ENCODE data around the gene TM7SF2.
"Not testable (repeated sequence)": the region's sequence is repeated elsewhere in the genome, so short reads cannot be mapped to it uniquely, and the experiment has no call there.

The TM7SF2 gene

GRCh38 chr11:65130631-65131416, 19.2 kb downstream of the TM7SF2 start:
- DNase-seq (ENCODE audit: low spot score): no peak

- no peak for DNase-seq (ENCODE audit: low spot score)
Observed at GRCh38 chr11:65131417-65131776, 19.7 kb downstream of the TM7SF2 start.

- no peak for DNase-seq (ENCODE audit: low spot score)
Observed at GRCh38 chr11:65131895-65132237, 20.2 kb downstream of the TM7SF2 start.

- no peak for DNase-seq (ENCODE audit: low spot score)
Observed at GRCh38 chr11:65132238-65132987, 20.7 kb downstream of the TM7SF2 start.

- DNase-seq (ENCODE audit: low spot score): peak; percentile 61
Observed at GRCh38 chr11:65132988-65133700, 21.5 kb downstream of the TM7SF2 start.

GRCh38 chr11:65133724-65134123, 22.1 kb downstream of the TM7SF2 start:
- no peak for DNase-seq (ENCODE audit: low spot score)

GRCh38 chr11:65134240-65134951, 22.7 kb downstream of the TM7SF2 start, which contains the start of gene SYVN1:
SYVN1 (minus strand) TSS chr11:65134519; CDS start chr11:65133601, 918 bp downstream.
- DNase-seq (ENCODE audit: low spot score): peak; percentile 89

- DNase-seq (ENCODE audit: low spot score): peak; percentile 93
Observed at GRCh38 chr11:65134952-65135632, 23.4 kb downstream of the TM7SF2 start.

- no peak for DNase-seq (ENCODE audit: low spot score)
Observed at GRCh38 chr11:65135633-65136145, 24.0 kb downstream of the TM7SF2 start.

GRCh38 chr11:65136515-65137096, 24.9 kb downstream of the TM7SF2 start:
- no peak for DNase-seq (ENCODE audit: low spot score)

- no peak for DNase-seq (ENCODE audit: low spot score)
Observed at GRCh38 chr11:65141896-65142494, 30.3 kb downstream of the TM7SF2 start.

GRCh38 chr11:65147352-65148075, 35.8 kb downstream of the TM7SF2 start:
- DNase-seq (ENCODE audit: low spot score): no peak

GRCh38 chr11:65148657-65149056, 37.0 kb downstream of the TM7SF2 start:
- DNase-seq (ENCODE audit: low spot score): no peak

- DNase-seq (ENCODE audit: low spot score): not testable (repeated sequence)
Observed at GRCh38 chr11:65150131-65150508, 38.4 kb downstream of the TM7SF2 start.

GRCh38 chr11:65150509-65151299, 39.0 kb downstream of the TM7SF2 start:
- DNase-seq (ENCODE audit: low spot score): peak; percentile 31

GRCh38 chr11:65151331-65151899, 39.7 kb downstream of the TM7SF2 start:
- no peak for DNase-seq (ENCODE audit: low spot score)

- no peak for DNase-seq (ENCODE audit: low spot score)
Observed at GRCh38 chr11:65152122-65152521, 40.5 kb downstream of the TM7SF2 start.

- no peak for DNase-seq (ENCODE audit: low spot score)
Observed at GRCh38 chr11:65156256-65156655, 44.6 kb downstream of the TM7SF2 start.

- no peak for DNase-seq (ENCODE audit: low spot score)
Observed at GRCh38 chr11:65156926-65157325, 45.3 kb downstream of the TM7SF2 start.

Data from activated CD4-positive, alpha-beta T cell treated with anti-CD3 and anti-CD28 coated beads, Interleukin-2, Interleukin-4, amounts not matched to agents 100 ng/mL and 50 ng/mL, durations not matched to agents 16 hours and 8 hours (primary cell).